Measurements from ENCODE around the gene ARHGEF10L. TPM values are rescaled to one million over a fixed set of nuclear protein-coding genes. Genes with fewer than 3 reads are reported as not detected.

Gene ARHGEF10L
- total RNA-seq, 1 donor from 2014 or later: 20.4 TPM

DNA sequence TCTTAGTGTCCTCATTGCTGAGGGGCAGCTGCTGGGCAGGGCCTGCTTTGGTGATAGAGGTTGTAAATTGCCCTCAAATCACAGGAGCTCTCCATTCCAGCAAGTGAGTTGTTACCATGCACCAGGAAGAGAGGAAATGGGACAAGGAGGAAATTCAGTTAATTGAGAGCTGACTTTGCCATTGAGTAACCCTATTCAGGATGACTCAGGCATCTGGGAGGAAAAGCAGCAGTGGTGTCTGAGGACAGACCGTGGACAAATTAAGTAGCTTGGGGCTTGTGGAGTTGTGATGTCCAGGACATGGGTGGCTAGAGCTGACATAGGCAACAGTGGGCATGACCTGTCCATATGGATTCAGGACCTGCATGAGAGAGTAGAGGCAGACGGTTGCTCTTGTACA is 5.9 kb downstream of the ARHGEF10L start:
- no peak for DNase-seq (ENCODE audit: extremely low read depth, low read depth, low spot score)

DNA sequence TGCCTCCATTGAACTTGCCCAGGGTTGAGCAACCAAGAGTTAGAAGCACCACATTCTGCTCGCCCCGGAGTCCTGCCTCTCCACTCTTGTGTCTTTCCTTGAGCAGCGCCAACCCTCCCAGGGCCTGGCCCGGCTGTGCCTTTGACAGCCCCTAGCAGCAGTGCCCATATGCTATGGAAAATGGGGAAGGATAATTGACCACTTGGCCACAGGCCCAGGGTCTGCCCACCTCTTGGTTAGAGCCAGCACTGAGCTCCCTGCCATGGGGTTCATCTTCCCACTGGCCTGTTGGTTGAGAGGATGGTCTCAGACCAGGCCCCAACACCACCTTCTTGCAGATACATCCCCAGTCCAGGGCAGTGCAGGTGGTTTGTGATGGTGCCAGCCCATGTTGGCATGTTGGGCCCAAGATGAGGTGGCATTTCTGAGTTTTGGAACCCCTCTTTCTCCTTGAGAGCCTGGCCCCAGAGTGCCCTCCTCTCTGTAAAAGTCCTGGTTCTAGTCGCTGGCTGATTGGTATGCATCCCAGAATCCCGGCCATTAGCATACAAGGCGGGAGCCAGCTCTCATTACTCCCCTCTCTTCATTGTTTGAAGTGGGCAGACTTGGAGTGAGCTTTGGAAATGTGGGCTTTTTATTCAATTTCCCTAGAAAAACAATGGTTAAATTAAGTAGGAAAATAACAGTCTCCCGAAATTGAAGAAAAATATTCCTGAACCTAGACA is 7.6 kb downstream of the ARHGEF10L start:
- no peak for DNase-seq (ENCODE audit: extremely low read depth, low read depth, low spot score)

DNA sequence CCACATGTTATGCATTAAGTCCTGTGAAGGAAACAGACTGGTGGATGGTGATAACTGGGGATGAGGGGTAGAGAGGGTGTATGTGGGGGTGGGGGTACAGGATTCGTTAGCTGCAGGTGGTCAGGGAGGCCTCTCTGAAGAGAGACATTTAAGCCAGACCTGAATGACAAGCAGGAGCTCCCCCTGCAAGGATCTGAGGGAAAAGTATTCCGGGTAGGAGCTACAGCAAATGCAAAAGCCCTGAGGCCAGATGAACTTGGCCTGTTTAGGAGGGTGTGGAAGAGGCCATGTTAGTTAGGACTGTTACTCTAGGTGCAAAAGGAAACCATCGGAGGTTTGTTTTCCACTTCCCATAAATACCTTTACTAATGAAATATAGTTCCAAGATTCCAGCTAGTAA is 9.9 kb downstream of the ARHGEF10L start:
- DNase-seq (ENCODE audit: extremely low read depth, low read depth, low spot score): no peak

DNA sequence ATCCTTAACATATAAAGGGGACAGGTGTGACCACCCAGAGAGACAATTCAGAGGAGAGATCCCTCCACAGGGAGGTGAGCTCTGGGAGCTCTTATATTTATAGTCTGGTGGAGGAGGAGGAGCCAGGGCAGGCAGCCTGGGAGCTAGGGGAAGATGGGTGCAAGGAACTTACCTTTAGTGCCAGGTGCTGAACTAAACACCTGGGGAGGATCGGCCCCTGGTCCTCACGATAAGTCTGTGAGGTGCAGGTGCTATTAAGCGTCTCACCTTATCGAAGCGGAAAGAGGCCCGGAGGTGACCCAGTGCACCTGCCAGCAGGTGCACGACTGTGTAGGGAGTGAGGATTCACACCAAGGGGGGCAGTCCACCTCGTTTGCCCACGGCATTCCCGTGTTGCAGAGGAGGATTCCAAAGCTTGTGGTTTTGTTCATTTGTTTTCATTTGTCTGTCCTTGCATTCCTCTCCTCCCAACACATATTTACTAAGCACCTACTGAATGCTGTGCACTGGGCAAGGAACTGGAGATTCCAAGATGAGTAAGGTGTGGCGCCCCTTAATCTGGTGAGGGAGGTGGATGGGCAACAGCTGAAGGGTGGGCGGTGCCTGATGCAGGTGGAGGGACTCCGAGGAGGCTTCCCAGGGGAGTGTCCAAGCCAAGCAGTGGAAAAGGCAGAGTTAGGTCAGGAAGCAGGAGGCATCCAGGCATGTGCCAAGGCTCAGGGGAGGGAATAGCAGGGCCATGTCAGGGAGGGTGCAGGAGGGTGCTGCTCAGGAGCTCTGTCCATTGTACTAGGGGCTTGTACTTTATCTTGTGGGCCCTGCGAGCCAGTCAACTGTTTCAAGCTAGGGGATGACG is 11.5 kb downstream of the ARHGEF10L start:
- no peak for DNase-seq (ENCODE audit: extremely low read depth, low read depth, low spot score)

DNA sequence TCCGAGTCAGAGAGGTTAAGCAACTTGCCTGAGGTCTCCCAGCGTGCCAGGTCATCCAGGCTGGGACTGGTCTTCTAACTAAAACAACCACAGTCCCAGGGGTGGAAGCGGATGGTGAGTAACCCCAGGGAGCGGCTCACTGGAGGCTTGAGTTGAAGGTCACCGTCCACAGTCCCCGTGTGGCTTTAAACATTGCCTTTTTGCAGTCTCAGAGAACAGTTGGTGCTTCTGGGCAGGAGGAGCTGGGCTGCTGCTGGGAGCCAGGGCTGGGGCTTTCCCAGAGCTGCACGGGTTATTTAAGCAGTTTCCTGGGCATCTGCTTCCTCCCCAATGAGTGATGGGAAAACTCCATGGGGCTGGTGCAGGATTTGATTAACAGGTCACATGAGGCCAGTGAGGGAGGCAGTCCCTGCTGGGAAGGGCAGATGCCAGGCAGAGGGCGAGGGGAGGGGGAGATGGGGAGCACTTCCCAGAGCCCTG is 12.3 kb downstream of the ARHGEF10L start:
- DNase-seq (ENCODE audit: extremely low read depth, low read depth, low spot score): no peak

DNA sequence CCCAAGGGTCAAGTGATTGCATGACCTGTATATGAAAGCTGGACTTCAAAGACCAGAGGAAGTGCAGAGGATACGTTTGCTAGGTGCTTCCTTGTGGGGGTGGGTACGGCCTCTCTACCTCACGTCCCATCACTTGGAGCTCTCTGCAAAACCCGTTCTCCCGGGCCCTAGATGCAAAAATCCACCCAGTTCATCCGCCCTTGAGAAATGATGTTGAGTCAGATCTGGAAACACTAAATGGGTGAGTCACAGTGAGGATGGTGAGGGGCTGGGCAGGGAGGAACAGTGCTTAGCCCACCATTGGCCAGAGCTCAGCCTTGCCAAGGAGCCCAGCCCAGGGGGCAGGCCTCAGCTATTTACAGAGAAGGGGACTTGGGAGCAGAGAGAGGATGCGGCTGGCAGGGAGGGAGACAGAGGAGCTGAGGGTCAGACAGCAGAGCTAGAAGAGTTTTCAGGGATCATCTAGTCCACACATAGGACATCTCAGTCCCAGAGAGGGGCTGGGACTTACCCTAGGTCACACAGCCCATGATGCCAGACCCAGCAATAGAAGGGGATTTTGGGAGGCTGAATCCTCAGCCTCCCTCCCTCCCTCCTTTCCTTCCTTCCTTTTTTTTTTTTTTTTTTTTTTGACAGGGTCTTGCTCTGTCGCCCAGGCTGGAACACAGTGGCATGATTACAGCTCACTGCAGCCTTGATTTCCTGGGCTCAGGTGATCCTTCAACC is 14.6 kb downstream of the ARHGEF10L start:
- DNase-seq (ENCODE audit: extremely low read depth, low read depth, low spot score): no peak

DNA sequence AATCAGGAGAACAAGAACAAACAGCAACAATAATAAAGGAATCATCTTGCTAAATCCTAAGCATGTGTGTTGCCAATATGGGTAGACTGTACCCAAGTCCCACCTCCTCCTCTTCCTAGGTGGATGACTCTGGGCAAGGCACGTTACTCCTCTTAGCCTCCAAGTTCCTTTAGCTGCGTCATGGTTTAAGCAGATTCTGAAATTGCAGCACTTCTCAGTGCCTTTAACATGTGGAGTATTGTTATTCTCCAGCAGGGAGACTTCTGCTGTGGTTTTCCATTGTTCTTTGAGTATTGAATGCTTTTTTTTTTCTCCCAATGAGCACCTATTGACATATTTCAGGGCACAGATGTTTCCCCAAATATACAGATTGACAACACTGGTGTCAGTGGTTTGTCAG is 15.5 kb downstream of the ARHGEF10L start:
- DNase-seq (ENCODE audit: extremely low read depth, low read depth, low spot score): no peak

DNA sequence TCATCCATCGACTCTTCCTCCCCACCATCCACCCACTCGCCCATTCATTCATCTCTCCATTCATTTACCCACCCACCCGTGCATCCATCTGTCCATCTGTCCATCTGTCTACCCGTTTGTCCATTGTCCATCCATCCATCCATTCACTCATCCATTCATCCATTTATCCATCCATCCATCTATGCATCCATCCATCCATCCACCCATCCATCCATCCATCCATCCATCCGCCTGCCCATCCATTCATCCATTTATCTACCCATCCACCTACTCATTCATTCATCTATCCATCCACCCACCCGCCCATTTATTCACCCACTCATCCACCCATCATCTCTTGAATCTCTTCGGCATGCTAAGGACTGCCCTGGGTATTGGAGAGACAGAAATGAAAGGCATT is 18.5 kb downstream of the ARHGEF10L start:
- DNase-seq (ENCODE audit: extremely low read depth, low read depth, low spot score): no peak

DNA sequence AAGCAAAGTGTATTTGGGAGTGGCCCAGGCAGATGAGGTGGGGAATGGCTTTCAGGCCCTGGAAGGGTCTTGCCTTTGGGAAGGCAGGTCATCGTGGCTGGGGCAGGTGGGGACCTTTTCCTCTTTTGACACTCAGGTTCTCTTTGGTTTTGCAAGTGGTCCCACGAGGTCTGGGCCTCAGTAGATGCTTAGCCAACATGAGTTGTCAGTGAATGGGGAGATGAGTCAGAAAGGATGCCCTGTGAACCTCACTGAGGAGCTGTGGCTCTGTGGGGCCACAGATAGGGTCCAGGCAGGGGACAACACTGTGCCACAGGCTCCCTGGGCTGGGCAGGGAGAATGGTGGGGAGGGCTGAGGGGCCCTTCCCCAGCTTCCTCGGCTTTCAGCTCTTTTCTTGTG is 19.0 kb downstream of the ARHGEF10L start:
- DNase-seq (ENCODE audit: extremely low read depth, low read depth, low spot score): no peak

DNA sequence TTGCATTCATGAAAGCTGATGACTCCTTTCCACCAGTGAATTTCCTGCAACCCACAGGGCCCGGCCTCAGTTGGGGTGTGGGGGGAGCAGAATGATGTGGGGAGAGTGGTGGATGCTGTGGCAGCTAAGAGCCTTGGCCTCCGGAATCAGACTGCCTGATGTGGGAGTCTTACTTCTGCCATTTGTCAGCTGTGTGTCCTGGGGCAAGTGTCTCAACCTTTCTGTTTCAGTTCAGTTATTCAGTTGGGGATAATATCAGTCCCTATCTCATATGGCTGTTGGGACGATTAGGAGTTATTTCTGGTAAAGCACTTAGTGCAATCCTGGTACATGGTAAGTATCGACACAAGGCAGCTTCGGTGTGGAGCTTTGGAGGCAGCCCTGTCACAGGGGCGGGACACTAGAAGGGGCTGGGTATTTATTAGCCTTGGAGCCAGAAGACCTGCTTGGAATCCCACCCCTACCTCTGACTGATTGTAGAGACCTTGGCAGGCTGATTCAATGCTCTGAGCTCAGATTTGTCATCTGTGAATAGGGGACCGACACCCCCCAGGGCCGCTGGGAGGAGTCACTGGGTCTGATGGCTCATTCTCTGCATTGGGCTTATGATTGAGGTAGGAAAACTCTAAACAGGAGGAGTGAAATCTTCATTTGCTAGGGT is 19.6 kb downstream of the ARHGEF10L start:
- no peak for DNase-seq (ENCODE audit: extremely low read depth, low read depth, low spot score)

DNA sequence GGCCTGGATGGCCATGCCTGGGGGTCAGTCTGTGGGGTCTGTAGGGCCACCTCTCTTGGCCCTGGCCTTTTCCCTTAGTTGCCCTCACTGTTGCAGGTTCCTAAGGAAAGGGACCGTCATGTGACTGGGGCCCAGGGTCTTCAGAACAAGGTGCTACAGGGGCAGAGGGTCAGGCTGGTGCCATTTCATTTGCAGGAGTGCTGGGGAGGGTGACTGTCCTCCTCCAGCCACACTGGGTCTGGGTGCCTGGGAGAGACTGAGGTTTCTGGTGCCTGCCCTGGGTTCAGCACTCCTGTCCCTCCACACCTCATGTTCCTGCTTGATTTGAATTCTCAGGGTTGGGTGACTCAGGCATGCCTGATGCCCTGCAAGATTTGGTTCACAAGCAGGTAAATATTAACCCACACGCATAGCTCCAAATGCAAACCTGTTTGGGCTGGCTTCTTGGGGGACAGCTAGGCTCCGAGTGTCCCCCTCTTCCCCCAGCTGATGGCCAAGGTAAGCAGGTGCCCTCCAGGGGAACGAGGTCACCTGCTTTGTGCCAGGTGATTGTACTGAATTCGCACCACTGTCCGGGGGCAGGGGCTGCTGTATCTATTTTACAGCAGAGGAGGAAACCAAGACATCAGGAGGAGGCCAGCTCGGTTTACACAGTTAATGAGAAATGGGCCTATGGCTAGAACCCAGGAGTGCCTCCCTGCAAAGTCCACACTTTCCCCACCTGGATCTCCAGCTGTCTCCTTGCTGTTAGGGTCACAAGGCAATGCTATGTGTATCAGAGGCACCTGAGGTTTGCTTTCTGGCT is 20.3 kb downstream of the ARHGEF10L start:
- DNase-seq (ENCODE audit: extremely low read depth, low read depth, low spot score): no peak

DNA sequence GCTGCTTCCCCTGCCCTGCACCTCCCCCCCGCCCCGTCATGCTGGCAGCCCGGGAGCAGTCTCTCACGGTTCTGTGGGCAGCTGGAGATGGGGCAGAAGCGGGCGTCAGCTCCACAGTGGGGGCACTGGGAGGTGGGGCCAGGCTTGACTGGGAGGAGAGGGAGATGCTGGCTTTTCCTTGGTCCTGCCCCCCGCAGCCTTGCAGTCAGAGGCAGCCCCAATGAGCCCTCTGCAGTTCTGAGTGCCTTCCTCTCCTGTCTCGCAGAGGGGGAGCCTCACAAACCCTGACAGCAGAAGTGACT is 21.7 kb downstream of the ARHGEF10L start:
- DNase-seq (ENCODE audit: extremely low read depth, low read depth, low spot score): no peak

DNA sequence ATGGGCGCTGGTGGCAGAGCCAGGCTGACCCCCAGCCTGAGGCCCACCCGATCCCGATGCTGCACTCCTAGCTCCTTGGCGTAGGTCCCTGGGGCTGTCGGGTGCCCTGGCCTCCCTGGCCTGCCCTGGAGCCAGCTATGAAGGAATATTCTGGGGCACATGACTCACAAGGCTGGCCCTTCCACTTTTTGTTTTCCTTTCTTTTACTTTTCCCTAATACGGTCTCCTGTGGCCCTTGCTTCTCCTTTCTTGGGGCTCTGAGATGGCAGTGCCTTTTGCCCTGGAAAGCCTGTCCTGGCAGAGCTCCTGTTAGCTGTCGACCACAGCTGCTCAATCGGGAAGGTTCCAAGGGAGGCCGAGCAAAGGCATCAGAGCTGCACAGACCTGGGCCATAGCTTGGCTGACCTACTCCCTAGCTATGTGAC is 22.1 kb downstream of the ARHGEF10L start:
- DNase-seq (ENCODE audit: extremely low read depth, low read depth, low spot score): no peak

DNA sequence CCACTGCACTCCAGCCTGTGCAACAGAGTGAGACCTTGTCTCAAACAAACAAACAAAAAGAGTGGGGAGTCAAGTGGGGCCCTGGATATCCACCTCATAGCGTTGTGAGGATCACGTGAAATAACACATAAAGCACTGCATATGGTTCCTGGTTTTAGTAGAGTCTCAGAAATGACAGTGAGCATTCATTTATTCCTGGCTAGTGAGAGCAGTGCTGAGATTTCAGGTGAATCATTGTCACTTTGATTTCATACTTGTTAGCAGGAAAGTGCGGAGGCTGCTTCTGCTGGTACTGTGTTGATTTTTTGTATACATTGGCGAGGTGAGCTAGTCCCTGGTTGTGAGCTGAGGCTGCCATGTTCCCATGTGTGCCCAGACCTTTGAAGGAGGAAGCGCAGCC is 22.9 kb downstream of the ARHGEF10L start:
- no peak for DNase-seq (ENCODE audit: extremely low read depth, low read depth, low spot score)

DNA sequence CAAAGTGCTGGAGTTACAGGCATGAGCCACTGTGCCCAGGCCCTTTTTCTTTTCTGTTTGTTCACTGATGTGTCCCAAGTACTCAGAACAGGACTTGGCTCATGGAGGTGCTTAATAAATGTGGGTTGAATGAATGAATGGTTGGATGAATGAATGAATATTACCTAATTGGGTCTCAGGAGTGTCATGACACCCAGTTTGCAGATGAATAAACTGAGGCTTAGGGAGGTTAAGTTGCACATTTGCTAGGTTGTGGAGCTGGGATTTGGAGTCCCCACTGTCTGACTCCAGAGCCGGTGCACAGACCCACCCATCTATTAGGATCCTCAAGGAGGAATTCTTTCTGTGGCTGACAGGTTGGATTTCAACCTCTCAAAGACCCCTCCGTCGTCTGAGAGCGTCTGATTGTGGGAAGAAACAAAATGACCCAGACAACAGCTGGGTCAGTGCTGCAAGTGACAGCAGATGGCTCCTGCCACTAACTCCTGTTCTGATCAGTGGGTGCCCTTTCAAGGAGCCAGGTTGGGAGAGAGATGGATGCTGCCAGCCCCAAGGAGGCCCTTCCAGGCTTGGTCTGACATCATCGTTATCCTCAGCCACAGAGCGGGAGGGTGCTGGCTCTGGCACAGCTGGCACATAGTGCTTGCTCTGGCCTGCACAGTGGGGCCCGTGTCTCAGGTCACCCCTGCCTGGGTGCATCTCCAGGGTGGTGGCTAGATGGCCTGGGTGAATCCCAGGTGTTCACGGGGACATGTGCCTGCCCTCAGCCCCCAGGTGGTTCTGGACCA is 24.2 kb downstream of the ARHGEF10L start:
- no peak for DNase-seq (ENCODE audit: extremely low read depth, low read depth, low spot score)

DNA sequence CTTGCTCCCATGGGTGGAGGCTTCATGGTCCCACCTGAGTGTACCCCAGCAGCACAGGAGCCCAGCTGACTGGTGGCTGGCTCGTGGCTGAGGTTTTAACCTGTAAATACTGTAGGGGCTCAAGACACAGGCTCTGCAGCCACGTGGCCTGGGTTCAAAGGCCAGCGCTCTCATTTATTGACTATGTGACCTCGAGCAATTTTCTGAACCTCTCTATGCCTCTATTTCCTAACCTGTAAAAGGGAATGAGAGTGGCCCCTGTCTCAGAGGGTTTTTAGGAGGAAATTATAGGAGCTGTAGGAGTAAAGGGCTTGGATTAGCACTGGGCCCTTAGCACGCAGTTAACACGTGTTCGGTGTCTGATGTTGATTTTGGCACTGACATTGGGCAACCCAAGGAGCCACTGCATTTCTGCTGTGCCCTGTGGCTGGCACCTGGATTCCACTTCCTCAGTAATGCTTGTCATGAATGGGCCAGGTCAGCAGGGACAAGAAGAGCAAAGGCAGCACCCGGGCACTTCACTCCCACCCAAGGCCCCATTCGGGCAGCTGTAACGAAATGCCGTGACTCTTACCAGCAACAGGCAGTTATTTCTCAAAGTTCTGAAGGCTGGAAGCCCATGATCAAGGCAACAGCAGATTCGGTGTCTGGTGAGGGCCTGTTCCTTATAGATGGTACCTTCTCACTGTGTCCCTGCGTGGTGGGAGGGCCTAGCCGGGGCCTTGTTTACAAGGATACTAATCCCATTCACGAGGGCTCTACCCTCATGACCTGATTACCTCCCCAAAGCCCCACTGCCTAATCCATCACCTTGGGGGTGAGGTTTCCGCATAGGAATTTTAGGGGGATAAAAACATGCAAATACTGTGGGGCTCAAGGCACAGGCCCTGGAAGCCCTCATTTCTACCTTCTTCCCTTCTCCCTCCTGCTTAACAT is 25.2 kb downstream of the ARHGEF10L start:
- DNase-seq (ENCODE audit: extremely low read depth, low read depth, low spot score): no peak

DNA sequence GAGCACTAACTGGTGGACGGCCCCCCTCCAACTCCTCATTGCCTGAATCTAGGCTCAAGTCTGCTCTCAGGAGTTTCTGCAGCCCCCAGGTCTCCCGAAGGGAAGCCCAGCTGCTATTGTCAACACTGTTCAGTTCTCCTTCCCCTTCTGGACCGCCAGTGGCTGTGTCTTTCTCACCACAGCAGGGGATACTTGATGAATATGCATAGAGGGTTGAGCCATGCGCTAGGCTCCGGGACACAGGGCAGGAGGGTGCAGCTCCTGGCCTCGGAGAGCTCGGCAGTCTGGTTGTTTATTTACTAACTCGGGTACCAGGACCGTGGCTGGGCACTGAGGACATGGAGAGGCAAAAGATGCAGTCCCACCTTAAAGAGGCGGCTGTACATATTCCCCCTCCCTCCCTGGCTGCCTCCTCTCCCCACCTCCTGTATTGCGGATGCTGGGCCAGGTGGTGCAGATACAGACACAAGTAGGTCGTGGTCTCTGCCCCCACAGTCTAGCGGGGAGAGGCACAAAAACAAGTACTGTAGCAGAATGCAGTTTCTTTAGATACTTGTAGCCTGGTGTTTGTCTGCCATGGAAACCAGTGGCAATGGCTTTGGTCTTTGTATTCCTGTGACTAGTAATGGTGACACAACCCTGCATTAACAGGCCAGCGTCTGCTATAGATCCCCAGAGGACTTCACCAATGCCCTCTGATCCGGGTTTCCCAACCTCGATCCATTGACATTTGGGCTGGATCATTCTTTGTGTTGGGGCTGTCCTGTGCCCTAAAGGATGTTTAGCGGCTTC is 26.2 kb downstream of the ARHGEF10L start:
- no peak for DNase-seq (ENCODE audit: extremely low read depth, low read depth, low spot score)

DNA sequence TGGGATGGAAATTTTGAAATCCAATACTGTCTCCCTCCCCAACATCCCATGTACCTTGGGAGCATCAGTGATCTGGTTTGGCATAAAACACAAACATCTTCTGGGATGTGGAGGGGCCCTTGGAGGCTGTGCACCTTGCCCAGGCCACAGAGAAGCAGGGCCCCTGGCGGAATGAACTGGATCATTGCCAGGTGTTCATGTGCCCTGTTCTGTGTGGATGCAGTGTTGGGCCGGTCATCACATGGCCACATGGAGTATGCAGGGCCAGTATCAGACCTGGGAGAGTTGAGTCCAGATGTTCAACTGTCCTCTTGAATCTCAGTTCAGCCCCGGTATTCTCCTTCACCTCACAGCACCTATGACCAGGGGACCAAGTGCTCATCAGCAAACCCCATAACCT is 26.9 kb downstream of the ARHGEF10L start:
- no peak for DNase-seq (ENCODE audit: extremely low read depth, low read depth, low spot score)

Measured in glomerular endothelial cell (primary cell).